H4 (cell line): ENCODE results near the gene MYO1H. TPM values are rescaled to one million over a fixed set of nuclear protein-coding genes. Genes with fewer than 3 reads are reported as not detected.
"Not testable (repeated sequence)": the region's sequence is repeated elsewhere in the genome, so short reads cannot be mapped to it uniquely, and the experiment has no call there.

Experiments used
- DNase-seq: peaks from one replicate; pipeline ENCODE4 v3.0.0-alpha.2; 2015; ENCODE audit warnings: low spot score
- total RNA-seq: library from RNA; depleted of rRNA; stranded (reverse); fragments of >200 nt; shearing (Covaris generic); gene quantifications from 2 replicates; pipeline ENCODE4 v1.2.3, GENCODE V29; 2014

MYO1H gene
- total RNA-seq, 1 experiment from 2014 or later = not detected

- DNase-seq = no peak
These were observed 4.0 kb upstream of the MYO1H start for GRCh38 chr12:109343677-109344076.

GRCh38 chr12:109345428-109345827 is 2.3 kb upstream of the MYO1H start:
- DNase-seq = no peak

GRCh38 chr12:109346920-109347319 is 780 bp upstream of the MYO1H start:
- no peak for DNase-seq

- no peak for DNase-seq
These were observed 4.5 kb downstream of the MYO1H start for GRCh38 chr12:109352184-109352583.

GRCh38 chr12:109356577-109356976 is 8.9 kb downstream of the MYO1H start:
- no peak for DNase-seq

- DNase-seq = no peak
These were observed 9.3 kb downstream of the MYO1H start for GRCh38 chr12:109357032-109357431.

GRCh38 chr12:109358154-109358869 is 10.6 kb downstream of the MYO1H start:
- DNase-seq = peak; percentile 17

GRCh38 chr12:109359131-109359690 is 11.5 kb downstream of the MYO1H start:
- no peak for DNase-seq

- no peak for DNase-seq
These were observed 22.1 kb downstream of the MYO1H start for GRCh38 chr12:109369831-109370230.

GRCh38 chr12:109377139-109377685 is 29.5 kb downstream of the MYO1H start:
- no peak for DNase-seq

GRCh38 chr12:109378569-109378968 is 30.9 kb downstream of the MYO1H start:
- DNase-seq = no peak

GRCh38 chr12:109382031-109382430 is 34.3 kb downstream of the MYO1H start:
- no peak for DNase-seq

GRCh38 chr12:109383240-109383639 is 35.5 kb downstream of the MYO1H start:
- DNase-seq = no peak

GRCh38 chr12:109385339-109386058 is 37.8 kb downstream of the MYO1H start:
- peak; percentile 29 for DNase-seq

- no peak for DNase-seq
These were observed 38.3 kb downstream of the MYO1H start for GRCh38 chr12:109386059-109386433.

GRCh38 chr12:109387425-109388166 is 39.9 kb downstream of the MYO1H start:
- peak; percentile 54 for DNase-seq

GRCh38 chr12:109388167-109388563 is 40.5 kb downstream of the MYO1H start:
- no peak for DNase-seq

GRCh38 chr12:109389146-109389545 is 41.4 kb downstream of the MYO1H start:
- DNase-seq = peak; percentile 14

GRCh38 chr12:109393437-109394345 is 46.0 kb downstream of the MYO1H start:
- peak; percentile 51 for DNase-seq

GRCh38 chr12:109394891-109395290 is 47.2 kb downstream of the MYO1H start:
- DNase-seq = no peak

GRCh38 chr12:109404841-109405240 is 57.1 kb downstream of the MYO1H start:
- not testable (repeated sequence) for DNase-seq
